GM23248 (cell line): ENCODE measurements around the gene AGAP1. TPM values are rescaled to one million over a fixed set of nuclear protein-coding genes. Genes with fewer than 3 reads are reported as not detected.
A peak's percentile ranks its signal among the peaks of the same experiment; 100 is the strongest.

Experiments
- DNase-seq: peaks from one replicate; pipeline ENCODE4 v3.0.0-alpha.2; 2015
- H2AFZ ChIP-seq: fragments of 200-600 bp; sonication (generic); 2 replicates; pipeline ENCODE4 v1.6.1; 2016; ENCODE audit warnings: antibody characterized with exemption
- H3F3A ChIP-seq: fragments of 200-600 bp; sonication (generic); 2 replicates; pipeline ENCODE4 v1.6.1; 2016; ENCODE audit warnings: mild to moderate bottlenecking, antibody characterized with exemption, mixed run types; ENCODE audit not compliant: insufficient read depth
- H3K27ac ChIP-seq: fragments of 200-600 bp; sonication (generic); 2 replicates; pipeline ENCODE4 v1.5.1; 2016; ENCODE audit warnings: mild to moderate bottlenecking
- H3K27me3 ChIP-seq: fragments of 200-600 bp; sonication (generic); replicated peaks from 2 replicates; pipeline ENCODE4 v1.6.1; 2016; ENCODE audit warnings: mild to moderate bottlenecking; ENCODE audit not compliant: insufficient read depth
- H3K36me3 ChIP-seq: fragments of 200-600 bp; sonication (generic); 2 replicates; pipeline ENCODE4 v1.6.1; 2016; ENCODE audit warnings: low read depth, mild to moderate bottlenecking
- H3K4me1 ChIP-seq: fragments of 200-600 bp; sonication (generic); 2 replicates; pipeline ENCODE4 v1.6.1; 2016; ENCODE audit warnings: mild to moderate bottlenecking; ENCODE audit not compliant: insufficient read depth
- H3K4me2 ChIP-seq: fragments of 200-600 bp; sonication (generic); one replicate; pipeline ENCODE4 v1.6.1; 2016; ENCODE audit warnings: mild to moderate bottlenecking; ENCODE audit not compliant: unreplicated experiment
- H3K4me3 ChIP-seq: fragments of 200-600 bp; sonication (generic); 2 replicates; pipeline ENCODE4 v1.5.1; 2016; ENCODE audit warnings: mild to moderate bottlenecking
- H3K79me2 ChIP-seq: fragments of 200-600 bp; sonication (generic); 2 replicates; pipeline ENCODE4 v1.6.1; 2016; ENCODE audit warnings: mild to moderate bottlenecking; ENCODE audit not compliant: insufficient read depth
- H3K9ac ChIP-seq: fragments of 200-600 bp; sonication (generic); 2 replicates; pipeline ENCODE4 v1.6.1; 2016; ENCODE audit warnings: mild to moderate bottlenecking
- H3K9me2 ChIP-seq: fragments of 200-600 bp; sonication (generic); 2 replicates; pipeline ENCODE4 v1.6.1; 2016; ENCODE audit warnings: mixed run types, mild to moderate bottlenecking, moderate library complexity; ENCODE audit not compliant: insufficient read depth
- H3K9me3 ChIP-seq: fragments of 200-600 bp; sonication (generic); one replicate; pipeline ENCODE4 v1.6.1; 2017; ENCODE audit warnings: low read depth
- H4K20me1 ChIP-seq: fragments of 200-600 bp; sonication (generic); 2 replicates; pipeline ENCODE4 v1.6.0; 2016; ENCODE audit not compliant: insufficient read depth
- EZH2 ChIP-seq: fragments of 200-600 bp; sonication (generic); IDR thresholded peaks from 2 replicates; pipeline ENCODE4 v1.6.1; 2018; ENCODE audit warnings: antibody characterized with exemption, mild to moderate bottlenecking; ENCODE audit not compliant: insufficient read depth, poor library complexity, severe bottlenecking
- EZH2phosphoT487 ChIP-seq: fragments of 200-600 bp; sonication (generic); IDR thresholded peaks from 2 replicates; pipeline ENCODE4 v1.6.1; 2018; ENCODE audit warnings: antibody characterized with exemption, moderate library complexity, mild to moderate bottlenecking, low read depth; ENCODE audit not compliant: insufficient read depth
- WGBS, 2 experiments: methylation state at CpG; one replicate each; pipeline ENCODE4 v1.1.6; 2015 to 2017; ENCODE audit warnings: low lambda C conversion rate in 2 of 2, low coverage in 1 of 2; ENCODE audit errors: missing lambda C conversion rate in 2 of 2; 5-methylcytosine and 5-hydroxymethylcytosine counted together
- in situ Hi-C: fragments of 300-500 bp; cut with MboI; formaldehyde crosslinking; loops from 2 replicates; pipeline ENCODE4 v1.15.0; 2020
- polyA plus RNA-seq: library from polyadenylated mRNA; unstranded; fragments of >200 nt; fragmentation: Nextera tagmentation; extraction: Ambion mirVana; gene quantifications from 2 replicates; pipeline ENCODE4 v1.2.1, GENCODE V29; 2016
- total RNA-seq: library from RNA; depleted of rRNA; stranded (reverse); fragments of >200 nt; shearing (Covaris generic); gene quantifications from 2 replicates; pipeline ENCODE4 v1.2.3, GENCODE V29; 2014

AGAP1 gene
- total and polyA plus RNA-seq, 2 experiments from 2014 or later, result 2.2 to 9.9 TPM

DNA sequence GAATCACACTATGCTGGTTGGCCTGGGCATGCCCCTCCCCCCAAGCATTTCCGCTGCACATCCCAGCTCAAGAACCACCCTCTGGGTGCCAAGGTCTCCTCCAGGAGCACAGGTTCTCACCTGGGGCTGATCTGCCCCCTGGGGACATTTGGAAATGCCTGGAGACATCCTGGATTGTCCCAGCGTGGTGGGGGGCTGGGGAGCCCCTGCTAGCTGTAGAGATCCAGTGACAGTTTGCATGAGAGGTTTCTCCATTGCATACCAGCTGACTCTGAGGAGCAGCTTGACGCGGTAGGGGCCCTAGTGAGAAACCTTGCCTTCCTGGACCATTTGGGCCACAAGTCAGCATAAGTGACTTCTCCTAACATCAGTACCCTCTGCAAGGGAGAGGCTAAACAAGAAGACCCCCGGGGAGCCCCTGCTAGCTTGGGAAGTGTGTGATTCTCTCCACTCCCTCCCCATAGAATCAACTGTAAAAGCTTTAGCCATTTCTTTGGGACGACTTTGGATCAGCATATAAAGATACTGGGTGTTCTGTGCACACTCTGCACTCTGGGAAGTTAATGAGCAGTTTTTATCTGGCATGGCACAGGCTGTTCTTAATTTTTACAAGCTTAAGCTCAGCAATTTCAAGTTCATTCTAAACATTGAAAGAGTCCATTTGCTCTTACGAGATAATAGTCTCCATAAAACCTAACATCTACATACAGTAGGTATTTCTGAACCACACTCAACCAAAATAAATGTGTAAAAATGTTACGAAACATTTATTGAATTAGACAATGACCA is 580.2 kb downstream of the AGAP1 start:
- in situ Hi-C loops, result no loop called here

DNA sequence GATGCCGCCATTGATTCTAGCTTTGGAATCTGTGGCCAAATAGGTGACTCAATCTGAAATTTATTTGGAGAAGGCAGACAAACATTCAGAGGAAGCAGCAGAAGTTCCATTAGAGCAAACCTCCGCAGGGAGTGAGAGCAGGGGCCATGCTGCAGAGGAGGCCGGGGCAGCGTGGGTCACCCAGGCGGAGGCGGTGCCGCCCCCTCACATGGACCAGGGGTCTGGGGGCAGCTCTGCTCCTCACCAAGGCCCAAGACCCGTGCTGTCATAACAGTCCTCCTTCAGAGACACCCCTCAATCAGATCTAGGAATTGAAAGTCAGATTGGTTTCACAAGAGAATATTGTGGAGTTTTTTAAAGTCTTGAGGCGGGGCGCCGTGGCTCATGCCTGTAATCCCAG is 582.0 kb downstream of the AGAP1 start:
- H3F3A ChIP-seq, result no peaks in the 10 kb centered on the region
- no peaks in the 10 kb centered on the region for H3K79me2 ChIP-seq
- 0 out of 2 replicates have a peak, but pooled peaks cover 5% of the 10 kb centered on the region for H3K4me1 ChIP-seq
- in situ Hi-C loops, result no loop called here
- no peaks in the 10 kb centered on the region for H3K9me3 ChIP-seq
- no peaks in the 10 kb centered on the region for H4K20me1 ChIP-seq
- TF ChIP-seq EZH2 (no peak), EZH2phosphoT487 (no peak)
- H3K4me2 ChIP-seq, result no peak overlapping the region
- no peak overlapping the region for H3K9ac ChIP-seq
- H3K4me3 ChIP-seq, result no peak overlapping the region
- no peaks in the 10 kb centered on the region for H3K36me3 ChIP-seq
- no peaks in the 10 kb centered on the region for H3K9me2 ChIP-seq
- no peaks in the 10 kb centered on the region for H3K27me3 ChIP-seq
- 90 to 93% methylated on average over 11 of the region's 11 CpGs for WGBS, 2 experiments
- H2AFZ ChIP-seq, result no peak overlapping the region
- no peak overlapping the region for H3K27ac ChIP-seq
- no peak for DNase-seq

More for the DNA sequence above, 580.2 kb downstream of the AGAP1 start:
- H4K20me1 ChIP-seq, result no peaks in the 10 kb centered on the region
- H2AFZ ChIP-seq, result no peak overlapping the region
- H3K9me3 ChIP-seq, result no peaks in the 10 kb centered on the region
- TF ChIP-seq EZH2phosphoT487 (no peak), EZH2 (no peak)
- H3K36me3 ChIP-seq, result no peaks in the 10 kb centered on the region
- no peaks in the 10 kb centered on the region for H3K9me2 ChIP-seq
- H3K4me2 ChIP-seq, result no peak overlapping the region
- H3K9ac ChIP-seq, result no peak overlapping the region
- no peaks in the 10 kb centered on the region for H3K27me3 ChIP-seq
- no peak for DNase-seq
- H3K79me2 ChIP-seq, result no peaks in the 10 kb centered on the region
- H3K4me3 ChIP-seq, result no peak overlapping the region
- WGBS, 2 experiments, result 91 to 95% methylated on average over 8 of the region's 8 CpGs
- no peak overlapping the region for H3K27ac ChIP-seq
- no peaks in the 10 kb centered on the region for H3F3A ChIP-seq
- 0 out of 2 replicates have a peak, but pooled peaks cover 5% of the 10 kb centered on the region for H3K4me1 ChIP-seq

DNA sequence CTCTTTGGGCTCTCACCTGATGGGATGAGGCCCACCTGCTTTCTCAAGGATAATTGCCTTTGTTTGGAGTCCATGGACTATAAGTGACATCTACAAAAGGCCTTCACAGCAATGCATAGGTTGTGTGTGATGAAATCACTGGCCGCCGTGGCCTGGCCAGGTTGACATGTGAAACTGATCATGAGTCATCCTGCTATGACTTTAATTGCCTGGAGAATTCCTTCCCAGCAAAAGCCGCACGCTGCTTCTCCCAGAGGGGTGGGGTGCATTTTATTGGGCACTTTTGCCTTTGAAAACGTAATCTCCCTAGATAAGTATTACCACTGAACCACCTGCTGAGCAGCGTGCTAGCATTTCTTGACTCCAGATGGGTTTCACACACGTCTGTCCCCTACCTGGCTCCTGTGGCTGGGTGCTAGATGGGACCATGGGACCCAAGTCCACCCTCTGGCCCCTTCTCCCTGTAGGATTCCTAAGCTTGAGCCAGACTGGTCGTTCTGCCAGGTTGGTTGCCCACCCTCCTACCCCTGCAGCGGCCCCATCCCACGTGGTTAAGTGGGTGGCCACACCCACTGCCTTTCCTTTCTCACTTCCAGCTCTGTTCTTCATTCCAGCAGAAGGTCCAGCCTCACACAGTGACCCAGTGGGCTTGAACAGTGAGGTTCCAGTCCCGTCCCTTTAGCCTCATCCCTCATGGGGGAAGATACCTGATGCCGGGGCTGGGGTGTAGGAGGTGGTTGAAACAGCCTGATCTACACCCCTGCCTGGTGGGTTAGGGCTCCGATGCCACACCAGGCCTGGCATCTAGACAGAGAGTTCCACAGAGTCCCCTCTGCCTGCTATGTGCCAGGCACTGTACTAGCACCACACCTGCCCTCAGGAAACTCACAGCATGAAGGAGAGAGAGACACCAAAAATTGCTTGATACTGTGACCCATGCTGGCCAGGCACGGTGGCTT is 584.7 kb downstream of the AGAP1 start:
- H3F3A ChIP-seq, result no peaks in the 10 kb centered on the region
- H3K9me3 ChIP-seq, result no peaks in the 10 kb centered on the region
- H3K79me2 ChIP-seq, result no peaks in the 10 kb centered on the region
- H2AFZ ChIP-seq, result no peak overlapping the region
- H3K4me1 ChIP-seq, result 0 out of 2 replicates have a peak, but pooled peaks cover 5% of the 10 kb centered on the region
- no peak overlapping the region for H3K9ac ChIP-seq
- no peaks in the 10 kb centered on the region for H3K36me3 ChIP-seq
- TF ChIP-seq EZH2, result no peak
- no peak for TF ChIP-seq EZH2phosphoT487
- peak; percentile 86 for DNase-seq
- no peaks in the 10 kb centered on the region for H4K20me1 ChIP-seq
- no peak overlapping the region for H3K4me3 ChIP-seq
- H3K27me3 ChIP-seq, result no peaks in the 10 kb centered on the region
- no peak overlapping the region for H3K4me2 ChIP-seq
- 60 to 63% methylated on average over 14 of the region's 14 CpGs for WGBS, 2 experiments
- no peak overlapping the region for H3K27ac ChIP-seq
- in situ Hi-C loops, result no loop called here
- H3K9me2 ChIP-seq, result no peaks in the 10 kb centered on the region

DNA sequence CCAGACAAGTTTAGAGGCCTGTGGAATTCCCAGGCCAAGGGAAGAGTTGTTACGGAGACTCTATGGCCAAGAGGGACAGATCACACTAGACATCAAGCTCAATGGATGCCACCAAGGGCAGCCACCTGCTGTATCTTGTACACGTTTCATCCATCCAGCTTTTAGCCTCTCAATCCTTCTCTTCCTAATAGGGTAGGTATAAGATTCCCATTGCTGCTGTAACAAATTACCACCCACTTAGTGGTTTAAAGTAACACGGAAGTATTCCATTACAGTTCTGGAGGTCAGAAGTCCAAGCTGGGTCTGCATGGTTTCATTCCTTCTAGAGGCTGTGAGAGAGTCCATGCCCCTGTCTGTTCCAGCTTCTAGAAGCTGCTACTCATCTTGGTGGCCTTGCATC is 586.6 kb downstream of the AGAP1 start:
- in situ Hi-C loops, result no loop called here
- no peaks in the 10 kb centered on the region for H3K9me2 ChIP-seq
- H3F3A ChIP-seq, result no peaks in the 10 kb centered on the region
- 0 out of 2 replicates have a peak, but pooled peaks cover 5% of the 10 kb centered on the region for H3K4me1 ChIP-seq
- H3K36me3 ChIP-seq, result no peaks in the 10 kb centered on the region
- H3K4me2 ChIP-seq, result no peak overlapping the region
- H3K4me3 ChIP-seq, result no peak overlapping the region
- H4K20me1 ChIP-seq, result no peaks in the 10 kb centered on the region
- H2AFZ ChIP-seq, result no peak overlapping the region
- H3K79me2 ChIP-seq, result no peaks in the 10 kb centered on the region
- no peak overlapping the region for H3K27ac ChIP-seq
- H3K9ac ChIP-seq, result no peak overlapping the region
- DNase-seq, result no peak
- TF ChIP-seq EZH2phosphoT487, result no peak
- no peak for TF ChIP-seq EZH2
- no peaks in the 10 kb centered on the region for H3K27me3 ChIP-seq
- 98 to 100% methylated on average over 3 of the region's 3 CpGs for WGBS, 2 experiments
- no peaks in the 10 kb centered on the region for H3K9me3 ChIP-seq
